ENCODE measurements around the gene KRT2.
A peak's percentile ranks its signal among the peaks of the same experiment; 100 is the strongest.

KRT2 gene

DNA sequence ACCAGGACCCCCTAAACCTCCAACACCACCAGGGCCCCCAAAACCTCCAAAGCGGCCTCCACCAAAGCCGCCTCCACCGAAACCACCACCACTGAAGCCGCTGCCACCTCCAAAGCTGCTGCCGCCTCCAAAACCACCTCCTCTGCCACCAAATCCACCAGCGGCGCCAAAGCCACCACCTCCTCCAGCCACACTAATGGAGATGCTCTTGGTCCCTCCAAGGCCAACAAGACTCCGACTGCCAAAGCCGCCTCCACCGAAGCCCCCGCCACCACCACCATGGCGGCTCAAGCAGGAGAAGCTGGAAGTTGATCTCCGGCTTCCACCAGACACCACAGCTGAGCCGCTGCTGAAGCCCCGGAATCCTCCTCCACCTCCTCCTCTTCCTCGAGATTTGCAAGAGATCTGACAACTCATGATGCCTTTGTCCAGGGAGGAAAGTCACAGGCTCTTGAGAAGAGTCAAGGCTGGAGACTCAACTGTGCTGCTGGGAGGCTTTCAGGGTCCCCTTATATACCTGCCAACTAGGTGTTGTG is at the start of gene KRT2:
Gene KRT2, minus strand, starts transcription at position 486 of the 536 bp plus-strand sequence. Its CDS starts 69 bp downstream, at position 417.
- DNase-seq: no peak

DNA sequence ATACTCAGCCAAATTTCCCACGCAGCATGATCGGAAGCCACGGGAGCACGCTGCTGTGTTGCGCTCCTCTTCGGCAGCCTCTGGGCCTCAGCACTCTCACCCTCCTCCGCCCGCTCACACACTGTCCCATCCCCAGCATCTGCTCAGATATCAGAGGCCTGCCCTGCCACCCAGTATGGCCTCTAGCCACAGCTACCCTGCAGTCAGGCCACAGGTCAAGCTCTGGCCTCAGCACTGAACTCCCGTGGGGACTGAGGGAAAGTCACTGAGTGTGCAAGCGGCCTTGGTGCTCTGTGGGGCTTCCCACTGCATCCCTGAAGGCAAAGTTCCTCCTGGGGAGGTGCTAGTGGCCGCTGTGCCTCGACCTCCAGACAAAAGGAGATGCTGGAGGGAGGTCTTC is 49.3 kb upstream of the KRT2 start:
- DNase-seq: no peak

DNA sequence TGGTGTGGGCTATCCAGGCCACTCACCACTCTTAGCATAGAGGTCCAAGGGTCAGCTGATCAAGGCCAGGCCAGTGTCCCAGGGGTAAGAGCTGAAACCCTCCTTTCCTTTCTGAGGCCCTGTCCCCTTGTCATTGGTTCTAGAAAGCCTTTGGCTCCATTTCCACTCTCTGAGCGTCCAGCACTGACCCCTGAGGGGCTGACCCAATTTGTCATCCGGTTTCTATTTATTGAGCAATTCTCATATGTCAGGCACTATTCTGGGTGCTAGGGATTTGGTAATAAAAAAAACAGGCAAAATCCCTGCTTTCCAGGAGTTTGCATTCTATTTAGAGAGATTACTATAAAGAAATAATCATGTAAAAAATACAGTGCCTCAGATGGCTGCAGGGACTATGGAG is 47.9 kb upstream of the KRT2 start:
- no peak for DNase-seq

DNA sequence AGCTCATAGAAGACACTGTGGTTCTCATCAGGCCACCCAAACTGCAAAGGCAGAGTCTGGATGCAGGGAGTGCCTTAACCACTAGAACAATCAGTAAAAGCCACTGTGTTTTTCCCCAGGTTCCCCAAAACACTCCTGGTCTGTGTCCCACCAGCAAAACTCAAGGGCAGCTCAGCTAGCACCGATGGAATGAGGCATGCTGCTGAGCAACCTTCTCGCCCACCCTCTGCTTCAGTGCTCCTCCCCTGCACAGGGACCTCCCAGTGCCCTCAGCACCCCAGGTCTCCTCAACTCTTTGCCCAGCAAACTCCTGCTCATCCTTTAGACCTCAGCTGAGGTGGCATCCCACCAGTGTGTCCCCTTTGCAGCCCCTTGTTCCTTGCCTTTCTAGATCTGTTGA is 47.4 kb upstream of the KRT2 start:
- DNase-seq: no peak

DNA sequence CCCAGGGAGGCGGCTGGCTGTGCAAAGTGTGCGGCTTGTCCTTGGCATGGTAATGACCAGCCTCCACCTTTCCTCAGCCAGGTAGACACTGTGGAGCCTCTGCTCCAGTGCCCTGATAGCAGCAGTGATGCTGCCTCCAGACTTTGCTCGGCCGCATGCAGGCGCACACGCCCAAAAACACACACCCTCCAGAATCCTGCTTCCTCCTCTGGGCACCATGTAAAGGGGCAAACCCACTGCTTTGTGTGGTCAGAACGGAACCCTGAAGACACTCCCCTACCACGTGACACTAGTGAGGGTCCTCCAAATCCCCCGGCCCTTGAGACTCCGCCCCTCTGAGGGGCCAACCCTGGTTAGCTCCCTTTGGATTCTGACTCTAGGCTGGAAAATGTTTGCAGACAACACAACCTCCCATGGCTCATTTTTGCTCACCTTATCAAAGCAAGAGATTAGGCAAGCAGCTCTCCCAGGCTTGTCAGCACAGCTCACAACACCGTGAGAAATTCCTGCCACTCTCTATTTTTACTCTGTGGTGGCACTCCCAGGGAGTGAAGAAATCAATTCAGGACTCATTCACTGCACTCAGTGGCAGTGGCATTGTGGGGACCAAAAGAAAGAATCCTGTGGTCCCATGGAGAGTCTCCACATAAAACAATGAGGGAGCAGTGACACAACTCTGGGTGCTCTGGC is 46.8 kb upstream of the KRT2 start:
- DNase-seq: no peak

DNA sequence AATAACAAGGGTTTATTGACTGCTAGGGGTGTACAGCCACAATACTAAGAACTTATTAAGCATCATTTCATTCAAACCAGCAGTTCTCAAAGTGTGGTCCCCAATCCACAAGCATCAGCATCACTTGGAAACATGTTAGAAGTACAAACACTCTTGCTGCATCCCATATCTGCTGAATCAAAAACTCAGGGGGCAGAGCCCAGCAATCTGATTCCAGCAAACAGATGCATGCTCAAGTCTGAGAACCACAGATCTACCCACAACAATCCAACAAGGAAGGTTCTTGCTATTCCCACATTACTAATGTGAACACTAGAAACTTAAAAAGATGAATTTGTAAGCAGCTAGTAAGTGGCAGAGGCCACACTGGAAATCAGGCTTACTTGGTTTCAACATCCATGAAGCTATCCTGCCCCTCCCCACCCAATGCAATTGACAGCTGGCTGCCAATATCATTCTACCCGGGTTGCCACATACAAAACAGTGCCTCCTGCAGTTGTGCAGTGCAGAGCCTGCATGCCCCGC is 45.1 kb upstream of the KRT2 start:
- no peak for DNase-seq

DNA sequence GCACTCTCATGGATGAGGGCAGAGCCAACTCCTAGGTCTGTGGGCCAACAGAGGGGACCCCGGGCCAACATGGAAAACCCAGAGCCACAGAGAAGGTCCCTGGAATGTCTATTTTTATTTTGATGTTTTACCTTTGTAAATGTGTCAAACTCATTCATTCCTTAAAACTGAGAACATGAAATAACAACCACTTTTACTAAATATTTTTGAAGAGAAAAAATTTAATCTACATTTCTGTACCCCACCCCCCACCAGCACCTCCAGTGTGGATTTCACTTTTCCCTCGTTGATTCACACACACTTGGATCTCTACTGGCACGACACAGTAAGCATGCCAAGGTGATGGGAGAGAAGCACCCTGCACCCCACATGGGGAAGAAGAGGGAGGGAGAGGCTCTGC is 44.6 kb upstream of the KRT2 start:
- no peak for DNase-seq

DNA sequence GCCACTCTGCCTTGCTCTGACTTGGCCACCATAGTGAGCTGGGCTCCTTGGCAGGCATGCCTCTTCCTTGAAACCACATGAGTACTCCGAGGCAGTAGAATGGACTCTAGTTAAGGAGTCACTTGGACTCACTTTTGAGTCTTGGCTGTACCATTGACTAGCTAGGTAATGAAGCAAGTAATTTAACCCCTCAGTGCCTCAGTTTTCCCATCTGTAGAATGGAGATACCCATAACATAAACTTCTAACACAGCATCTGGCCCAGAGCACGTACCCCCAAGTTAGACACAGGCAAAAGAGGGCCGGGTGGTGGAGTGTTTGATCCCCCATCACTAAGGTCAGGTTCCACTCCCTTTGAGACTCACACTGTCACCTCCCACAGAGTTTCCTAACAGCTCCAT is 43.0 kb upstream of the KRT2 start:
- DNase-seq: no peak

DNA sequence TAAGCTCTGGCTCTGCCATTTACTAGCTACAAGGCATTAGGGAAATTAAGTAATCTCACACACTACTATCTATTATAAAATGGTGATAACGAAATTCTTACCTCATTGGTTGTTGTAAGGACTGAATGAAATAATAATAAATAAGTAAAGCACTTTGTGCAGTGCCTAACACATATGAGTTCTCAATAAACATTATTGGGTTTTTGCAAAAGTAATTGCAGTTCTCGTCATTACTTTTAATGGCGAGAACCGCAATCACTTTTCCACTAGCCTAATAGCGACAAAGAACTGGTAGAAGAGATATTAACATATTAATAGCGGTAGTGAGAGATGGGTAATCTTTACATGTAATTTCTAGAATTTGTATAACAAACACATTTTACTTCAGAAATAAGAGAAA is 42.1 kb upstream of the KRT2 start:
- DNase-seq: no peak

DNA sequence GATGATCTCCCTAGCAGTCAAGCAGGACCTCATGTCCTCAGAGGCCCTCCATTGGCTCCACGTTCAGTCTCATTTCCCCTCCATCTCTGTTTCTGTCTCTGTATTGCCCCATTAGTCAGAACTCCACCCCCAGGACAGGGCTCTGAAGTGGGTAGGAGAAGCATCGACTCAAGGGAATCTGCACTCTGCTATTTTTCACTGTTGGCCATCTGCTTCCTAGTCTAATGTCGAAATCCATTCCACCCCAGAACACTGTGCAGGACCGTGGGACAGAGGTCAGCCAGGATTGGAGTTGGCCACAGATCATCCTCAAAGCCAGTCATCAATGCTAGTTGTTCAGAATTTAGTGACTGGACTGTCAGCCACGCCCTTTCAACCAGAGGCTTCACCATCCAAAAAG is 41.2 kb upstream of the KRT2 start:
- DNase-seq: no peak

DNA sequence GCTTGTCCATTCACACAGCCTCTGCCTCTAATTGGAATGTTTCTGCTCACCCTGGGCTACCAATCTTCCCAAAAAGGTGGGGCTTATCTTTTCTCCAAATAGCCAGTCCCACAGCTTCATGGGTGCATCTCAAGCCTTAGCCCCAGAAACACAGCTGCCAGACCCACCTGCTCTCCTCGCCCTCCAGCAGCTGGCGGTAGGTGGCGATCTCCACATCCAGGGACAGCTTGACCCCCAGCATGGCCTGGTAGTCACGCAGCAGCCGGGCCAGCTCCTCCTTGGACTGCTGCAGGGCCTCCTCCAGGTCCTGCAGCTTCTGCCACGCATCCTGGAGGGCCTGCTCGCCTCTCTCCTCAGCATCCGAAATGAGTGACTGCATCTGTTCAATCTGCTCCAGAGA is 40.2 kb upstream of the KRT2 start:
- DNase-seq: no peak

DNA sequence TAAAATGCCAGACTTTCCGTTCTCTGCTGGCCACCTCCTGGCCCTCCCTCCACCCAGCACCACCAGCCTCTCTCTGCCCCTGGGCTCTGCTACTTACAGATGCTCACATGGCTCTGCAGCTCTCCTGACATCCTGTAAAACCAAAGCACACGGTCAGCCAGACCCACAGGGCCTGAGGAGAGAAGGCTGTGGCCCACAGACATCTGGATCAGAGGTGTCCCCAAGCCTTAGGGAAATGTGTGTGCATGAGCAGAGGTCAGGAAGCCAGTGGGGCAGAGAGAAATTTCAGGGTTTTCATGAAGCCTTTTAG is 39.8 kb upstream of the KRT2 start:
- no peak for DNase-seq

DNA sequence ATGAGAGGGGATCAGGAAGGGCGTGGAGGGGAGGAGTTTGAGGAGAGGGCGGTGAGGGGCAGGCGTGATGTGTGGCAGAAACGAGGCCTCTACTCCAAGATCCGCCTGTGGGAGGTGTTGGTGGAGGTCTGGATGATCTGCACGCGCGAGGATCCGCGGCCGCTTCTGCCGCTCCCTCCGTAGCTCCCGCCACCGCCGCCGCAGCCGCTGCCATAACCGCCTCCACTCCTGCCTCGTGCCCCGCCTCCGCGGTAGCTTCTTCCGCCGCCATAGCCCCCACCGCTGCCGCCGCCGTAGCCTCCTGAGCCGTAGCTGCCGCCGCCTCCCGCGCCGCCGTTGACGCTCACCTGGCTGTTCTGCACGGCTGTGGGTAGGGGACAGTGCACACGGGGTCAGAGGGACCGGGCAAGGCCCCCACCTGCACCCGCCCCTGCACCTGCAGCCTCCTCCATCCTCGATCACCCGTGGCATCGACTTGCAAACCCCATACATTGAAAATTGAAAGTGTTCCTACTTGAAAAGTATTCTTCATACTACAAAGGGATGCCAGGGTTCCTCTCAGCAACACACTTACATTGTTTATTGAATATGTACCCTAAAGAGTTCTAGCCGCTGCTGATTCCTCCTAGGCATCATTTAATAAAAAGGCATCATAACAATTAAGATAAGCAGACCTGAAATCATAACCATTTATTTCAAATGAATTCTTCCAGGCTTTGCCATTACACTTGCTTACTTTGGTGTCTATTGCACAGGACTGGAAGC is 39.2 kb upstream of the KRT2 start:
- peak; percentile 49 for DNase-seq

DNA sequence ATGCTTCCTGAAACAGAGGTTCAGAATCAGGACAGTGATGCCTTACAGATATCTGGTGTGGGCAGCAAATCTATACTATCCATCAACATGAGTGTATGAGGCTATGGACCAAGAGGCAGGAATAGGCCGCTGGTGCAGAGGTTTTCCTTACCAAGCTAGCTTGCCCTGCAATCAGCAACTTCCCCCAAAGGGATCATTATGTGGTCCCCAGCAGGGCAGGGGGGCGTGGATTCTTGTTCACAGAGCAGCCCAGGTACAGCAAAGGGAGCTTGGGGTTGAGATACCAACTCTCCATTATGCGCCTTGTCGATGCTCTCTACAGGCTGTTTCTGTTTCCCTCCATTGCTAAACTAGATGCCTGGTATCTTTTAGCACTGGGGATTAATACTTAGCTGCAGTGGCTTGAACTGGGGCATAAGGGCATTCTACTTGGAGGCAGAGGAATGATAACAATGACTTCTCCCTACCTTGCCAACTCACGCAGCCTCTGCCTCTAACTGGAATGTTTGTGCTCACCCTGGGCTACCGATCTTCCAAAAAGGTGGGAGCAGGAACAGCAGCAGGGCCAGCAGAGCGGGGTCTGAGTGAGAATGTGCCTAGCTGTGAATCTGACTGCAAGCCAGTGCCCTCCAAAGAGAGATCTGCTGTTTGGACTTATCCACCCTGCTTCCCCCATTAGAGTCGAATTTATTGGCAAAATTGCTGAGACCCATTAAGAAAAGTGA is 38.5 kb upstream of the KRT2 start:
- no peak for DNase-seq

DNA sequence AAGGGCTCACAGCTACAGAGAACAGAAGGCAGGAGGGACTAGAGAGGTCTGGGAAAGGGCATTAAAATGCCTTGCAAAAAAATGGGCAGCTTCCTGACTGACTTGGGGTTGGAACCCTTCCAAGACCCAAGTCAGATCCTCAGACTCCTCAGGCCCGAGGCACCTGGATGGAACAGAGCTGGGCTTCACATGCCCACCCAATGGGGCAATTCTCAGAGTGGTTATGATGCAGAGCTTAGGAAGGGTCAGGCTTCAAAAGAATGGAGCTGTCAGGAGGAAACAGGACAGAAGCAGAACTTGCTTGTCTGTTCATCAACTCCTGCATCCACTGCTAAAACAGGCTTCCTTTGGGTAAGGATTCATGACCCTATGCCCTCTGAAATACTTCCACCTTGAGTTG is 37.9 kb upstream of the KRT2 start:
- no peak for DNase-seq

DNA sequence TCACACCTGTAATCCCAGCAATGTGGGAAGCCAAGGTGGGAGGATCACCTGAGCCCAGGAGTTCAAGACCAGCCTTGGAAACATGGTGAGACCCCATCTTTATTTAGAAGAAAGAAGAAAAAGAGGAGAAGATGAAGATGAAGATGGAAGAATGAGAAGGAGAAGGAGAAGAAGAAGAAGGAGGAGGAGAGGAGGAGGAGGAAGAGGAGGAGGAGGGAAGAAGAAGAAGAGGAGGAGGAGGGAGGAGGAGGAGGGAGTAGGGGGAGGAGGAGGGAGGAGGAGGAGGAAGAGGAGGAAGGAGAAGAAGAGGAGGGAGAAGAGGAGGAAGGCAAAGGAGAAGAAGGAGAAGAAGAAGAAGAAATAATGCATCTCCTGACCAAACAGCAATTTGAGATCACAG is 37.2 kb upstream of the KRT2 start:
- DNase-seq: no peak

DNA sequence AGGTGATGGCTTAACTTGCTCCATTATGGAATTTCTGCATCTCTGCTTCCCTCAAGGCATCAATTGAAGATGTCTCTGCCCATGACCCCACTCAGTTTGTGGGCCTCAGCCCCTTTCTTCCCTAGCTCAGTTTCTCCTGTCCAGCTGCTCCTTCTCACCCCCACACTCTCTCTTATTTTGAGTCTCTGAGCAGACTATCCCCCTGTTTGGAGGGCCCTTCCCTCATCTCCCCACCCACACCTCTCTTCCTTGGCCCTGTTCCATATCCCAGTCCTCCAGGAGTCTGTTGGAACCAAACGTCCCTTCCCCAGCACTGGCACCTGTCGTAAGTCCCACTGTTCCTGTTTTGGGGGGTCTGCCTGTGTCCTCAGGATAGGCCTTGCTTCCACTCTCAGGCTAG is 36.5 kb upstream of the KRT2 start:
- DNase-seq: no peak

DNA sequence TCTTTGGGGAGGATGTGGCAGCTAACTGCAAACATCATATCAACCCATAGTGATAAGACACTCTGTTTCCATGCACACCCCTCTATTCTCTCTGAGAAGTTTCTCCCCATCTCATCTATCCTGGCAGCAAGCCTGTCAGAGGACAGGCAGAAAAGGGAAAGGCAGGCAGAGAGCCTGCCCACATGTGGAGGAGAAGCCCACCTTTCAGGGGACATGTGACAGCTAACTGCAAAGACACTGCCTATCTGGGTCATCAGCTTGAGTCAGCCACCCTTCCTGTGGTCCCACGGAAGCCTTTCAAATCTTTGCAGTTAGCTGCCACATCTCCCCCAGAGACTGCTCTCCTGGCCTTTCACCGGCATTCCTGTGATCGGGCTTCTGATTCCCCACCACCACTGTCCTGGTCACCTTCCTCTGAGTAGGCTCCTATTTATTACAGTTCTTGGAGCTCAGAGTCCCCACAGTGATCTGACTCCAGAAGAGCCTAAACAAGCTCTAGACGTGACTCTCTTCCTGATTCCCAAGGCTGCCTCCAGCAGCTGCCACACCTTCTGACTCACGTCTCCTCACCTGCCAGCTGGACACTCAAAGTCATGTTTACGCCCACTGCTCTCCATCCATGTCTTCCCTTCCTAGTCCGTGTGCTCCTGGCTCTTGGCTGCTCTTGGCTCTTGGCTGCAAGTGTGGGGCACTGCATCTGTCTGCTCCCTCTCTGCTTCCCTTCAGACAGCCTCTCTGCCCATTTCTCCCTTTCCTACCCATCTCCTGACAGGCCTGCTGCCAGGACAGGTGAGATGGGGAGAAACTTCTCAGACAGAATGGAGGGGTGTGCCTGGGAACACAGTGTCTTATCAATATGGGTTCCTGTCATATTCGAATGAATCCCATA is 35.7 kb upstream of the KRT2 start:
- DNase-seq: no peak

DNA sequence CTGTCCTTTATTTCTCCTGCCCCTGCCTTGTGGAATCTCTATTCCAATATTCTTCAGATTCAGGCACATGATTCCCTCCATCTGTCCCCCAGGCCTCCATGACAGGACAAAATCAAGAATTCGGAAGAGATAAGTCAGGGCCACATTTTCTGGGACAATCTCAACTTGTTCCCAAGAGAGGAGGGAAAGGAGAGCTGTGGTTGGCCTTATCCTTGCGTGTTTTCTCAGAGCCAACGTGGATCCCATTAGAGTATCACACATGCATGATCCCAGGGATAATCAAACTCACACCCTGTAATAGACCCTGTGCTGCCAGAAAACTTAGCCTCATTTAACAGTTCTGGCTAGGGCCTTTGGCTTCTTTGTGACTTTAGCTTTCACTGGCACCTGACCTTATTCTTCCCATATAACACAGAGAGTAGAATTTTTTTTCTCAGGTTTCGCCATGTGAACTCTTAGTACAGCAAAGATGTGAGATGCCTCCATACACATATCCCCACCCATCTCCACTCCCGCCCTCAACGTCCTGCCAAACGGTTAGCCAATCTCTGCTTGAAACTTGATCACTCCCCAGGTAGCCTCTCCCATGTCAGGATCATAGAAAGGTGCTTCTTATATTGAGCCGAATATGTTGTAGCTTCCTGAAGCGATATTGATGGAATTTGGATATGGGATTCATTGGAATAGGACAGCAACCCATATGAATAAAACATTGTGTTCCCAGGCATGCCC is 34.9 kb upstream of the KRT2 start:
- no peak for DNase-seq

DNA sequence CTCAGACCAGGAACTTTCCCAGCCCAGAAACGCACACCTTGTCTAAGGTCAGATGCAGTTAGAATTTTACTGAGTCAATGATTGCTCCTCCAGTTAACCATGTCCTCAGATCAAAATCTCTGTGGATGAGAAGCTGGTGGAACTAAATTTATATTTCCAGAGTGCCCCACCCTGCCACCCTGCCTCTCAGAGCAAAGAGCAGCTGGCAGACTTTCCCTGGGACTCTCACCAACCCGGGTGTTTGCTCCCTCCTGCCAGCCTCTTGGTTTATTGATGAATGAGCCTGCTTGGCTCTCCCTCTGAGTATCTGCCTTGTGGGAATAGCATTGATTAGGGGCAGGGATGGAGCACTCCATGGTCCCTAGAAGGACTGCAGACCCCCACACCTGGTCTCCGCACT is 34.1 kb upstream of the KRT2 start:
- DNase-seq: no peak

DNA sequence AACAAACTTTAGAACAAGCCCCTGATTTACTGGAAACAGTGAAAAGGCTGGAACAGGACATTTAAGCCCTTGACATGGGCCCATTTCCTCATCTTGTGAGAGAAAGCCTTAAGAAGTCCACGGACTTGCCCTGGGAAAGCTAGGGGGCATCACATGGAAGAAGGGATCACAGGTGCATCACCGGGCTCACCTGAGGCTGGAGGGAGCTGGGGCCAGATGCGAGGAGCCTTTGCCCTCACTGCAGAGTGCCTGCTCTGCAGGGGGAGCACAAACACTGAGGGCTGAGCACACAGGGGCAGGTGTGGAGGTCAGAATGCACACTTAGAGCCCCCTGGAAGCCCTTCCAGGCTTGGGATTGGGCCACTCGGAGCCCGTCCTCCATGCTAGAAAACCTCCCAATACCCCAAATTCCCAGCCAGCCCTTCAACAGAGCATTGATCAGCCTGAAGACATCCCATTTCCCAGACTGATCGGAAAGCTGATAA is 33.4 kb upstream of the KRT2 start:
- no peak for DNase-seq

DNA sequence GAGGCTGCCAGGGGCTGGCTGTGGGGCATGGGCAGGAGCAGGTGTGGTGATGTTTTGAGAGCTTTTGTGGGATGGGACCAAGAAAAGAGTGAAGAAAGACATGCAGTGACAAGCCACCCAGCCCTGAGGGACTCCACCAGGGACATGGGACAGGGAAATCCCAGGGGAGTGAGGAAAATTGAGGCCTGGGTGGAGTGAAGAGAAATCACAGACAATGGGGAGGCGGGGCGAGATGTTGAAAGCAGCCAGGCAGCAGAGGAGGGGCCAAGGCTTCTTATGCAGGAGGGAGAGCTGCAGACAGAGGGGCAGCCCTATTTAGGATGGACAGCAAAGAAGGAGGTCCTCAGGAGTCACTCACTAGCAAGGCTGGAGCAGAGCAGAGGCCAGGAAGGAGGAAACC is 32.4 kb upstream of the KRT2 start:
- DNase-seq: no peak

Data from activated effector memory CD4-positive, alpha-beta T cell treated with Interleukin-2 at 50 U/mL for 16 hours (primary cell).